ENCODE results near the gene UBE2K. TPM values are rescaled to one million over a fixed set of nuclear protein-coding genes. Genes with fewer than 3 reads are reported as not detected.

The UBE2K gene
- total RNA-seq, 3 donors from 2014 or later, result 94.3 to 95.7 (median 95.2) TPM

GRCh38 chr4:39821951-39822350 is 124.0 kb downstream of the UBE2K start:
- Mint-ChIP-seq H3K36me3 (ENCODE audit: insufficient read depth) (peaks cover 11% of the 10 kb centered on the region), H3K9me3 (no peaks in the 10 kb centered on the region), H3K4me1 (ENCODE audit: low read depth) (no peaks in the 10 kb centered on the region), H3K4me3 (no peak overlapping the region), H3K27me3 (ENCODE audit: low read depth) (no peaks in the 10 kb centered on the region)
- ATAC-seq (no peak), DNase-seq (no peak)

GRCh38 chr4:39822662-39823061 is 124.7 kb downstream of the UBE2K start:
- DNase-seq, result no peak
- Mint-ChIP-seq H3K4me1 (ENCODE audit: low read depth) (no peaks in the 10 kb centered on the region), H3K36me3 (ENCODE audit: insufficient read depth) (peaks cover 15% of the 10 kb centered on the region), H3K9me3 (no peaks in the 10 kb centered on the region), H3K27me3 (ENCODE audit: low read depth) (no peaks in the 10 kb centered on the region), H3K4me3 (no peak overlapping the region)
- ATAC-seq, result no peak

GRCh38 chr4:39823191-39823590 is 125.3 kb downstream of the UBE2K start:
- ATAC-seq, result no peak
- no peaks in the 10 kb centered on the region for H3K9me3 Mint-ChIP-seq
- DNase-seq, result no peak
- H3K36me3 Mint-ChIP-seq (ENCODE audit: insufficient read depth), result peaks cover 16% of the 10 kb centered on the region
- H3K27me3 Mint-ChIP-seq (ENCODE audit: low read depth), result no peaks in the 10 kb centered on the region
- no peak overlapping the region for H3K4me3 Mint-ChIP-seq
- H3K4me1 Mint-ChIP-seq (ENCODE audit: low read depth), result no peaks in the 10 kb centered on the region

GRCh38 chr4:39825090-39825489 is 127.2 kb downstream of the UBE2K start:
- no peaks in the 10 kb centered on the region for H3K27me3 Mint-ChIP-seq (ENCODE audit: low read depth)
- H3K36me3 Mint-ChIP-seq (ENCODE audit: insufficient read depth), result peaks cover 23% of the 10 kb centered on the region
- H3K4me3 Mint-ChIP-seq, result no peak overlapping the region
- ATAC-seq, result no peak
- H3K4me1 Mint-ChIP-seq (ENCODE audit: low read depth), result no peaks in the 10 kb centered on the region
- DNase-seq, result no peak
- H3K9me3 Mint-ChIP-seq, result no peaks in the 10 kb centered on the region

- Mint-ChIP-seq H3K36me3 (ENCODE audit: insufficient read depth) (peaks cover 23% of the 10 kb centered on the region), H3K9me3 (no peaks in the 10 kb centered on the region), H3K4me3 (no peak overlapping the region), H3K27me3 (ENCODE audit: low read depth) (no peaks in the 10 kb centered on the region), H3K4me1 (ENCODE audit: low read depth) (no peaks in the 10 kb centered on the region)
- ATAC-seq (no peak), DNase-seq (no peak)
These were observed 127.8 kb downstream of the UBE2K start for GRCh38 chr4:39825741-39826231.

Other genes starting within 250 kb of the UBE2K start
- 1,000 to 10,000 TPM; 2,182 to 2,398 (median 2,351) TPM for gene RPL9, start 239.2 kb upstream of the UBE2K start, total RNA-seq
- gene LIAS, start 239.1 kb upstream of the UBE2K start, total RNA-seq, result 10 to 100 TPM; 36.2 to 38.7 (median 36.5) TPM
- gene UGDH, start 170.7 kb upstream of the UBE2K start, total RNA-seq, result 10 to 100 TPM; 21.6 to 26.2 (median 23.2) TPM
- gene SMIM14, start 59.3 kb upstream of the UBE2K start, total RNA-seq, result 1 to 10 TPM in 1 of 3 donors, under 1 TPM in 2; 0.51 to 1.6 (median 0.98) TPM

All from activated T-cell treated with anti-CD3 and anti-CD28 coated beads, Interleukin-2, amount 50 U/mL, for 4 hours (primary cell).